ENCODE data around the gene POLR3B.

POLR3B gene

DNA sequence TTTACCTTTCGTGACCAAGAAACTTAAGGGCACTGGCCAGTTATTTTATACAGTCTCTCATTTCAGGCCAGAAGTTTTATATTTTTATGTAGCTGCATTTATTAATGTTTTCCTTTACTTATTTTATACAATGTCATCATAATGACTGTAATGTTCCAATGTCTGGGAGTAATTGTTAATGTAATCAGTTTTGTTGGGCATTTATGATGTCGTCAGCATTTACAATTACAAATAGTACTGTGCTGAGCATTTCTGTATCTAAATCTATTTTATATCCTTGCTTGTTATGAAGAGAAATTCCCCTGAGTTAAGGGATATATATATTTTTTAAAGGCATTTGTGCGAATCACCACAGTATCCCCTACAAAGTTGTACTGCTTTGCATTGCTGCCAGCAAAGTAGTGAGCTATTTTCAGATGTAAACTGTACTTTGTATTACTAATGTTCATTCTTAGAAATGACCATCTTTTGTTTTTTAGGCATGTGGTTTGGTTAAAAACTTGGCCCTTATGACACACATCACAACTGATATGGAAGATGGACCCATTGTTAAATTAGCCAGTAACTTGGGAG, 74.4 kb downstream of the POLR3B start:
- TF ChIP-seq, protein P1, sequence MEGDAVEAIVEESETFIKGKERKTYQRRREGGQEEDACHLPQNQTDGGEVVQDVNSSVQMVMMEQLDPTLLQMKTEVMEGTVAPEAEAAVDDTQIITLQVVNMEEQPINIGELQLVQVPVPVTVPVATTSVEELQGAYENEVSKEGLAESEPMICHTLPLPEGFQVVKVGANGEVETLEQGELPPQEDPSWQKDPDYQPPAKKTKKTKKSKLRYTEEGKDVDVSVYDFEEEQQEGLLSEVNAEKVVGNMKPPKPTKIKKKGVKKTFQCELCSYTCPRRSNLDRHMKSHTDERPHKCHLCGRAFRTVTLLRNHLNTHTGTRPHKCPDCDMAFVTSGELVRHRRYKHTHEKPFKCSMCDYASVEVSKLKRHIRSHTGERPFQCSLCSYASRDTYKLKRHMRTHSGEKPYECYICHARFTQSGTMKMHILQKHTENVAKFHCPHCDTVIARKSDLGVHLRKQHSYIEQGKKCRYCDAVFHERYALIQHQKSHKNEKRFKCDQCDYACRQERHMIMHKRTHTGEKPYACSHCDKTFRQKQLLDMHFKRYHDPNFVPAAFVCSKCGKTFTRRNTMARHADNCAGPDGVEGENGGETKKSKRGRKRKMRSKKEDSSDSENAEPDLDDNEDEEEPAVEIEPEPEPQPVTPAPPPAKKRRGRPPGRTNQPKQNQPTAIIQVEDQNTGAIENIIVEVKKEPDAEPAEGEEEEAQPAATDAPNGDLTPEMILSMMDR (conservative IDR thresholded peaks at IDR 0.05) = no peak
- H3K27ac ChIP-seq = no peak overlapping the region

DNA sequence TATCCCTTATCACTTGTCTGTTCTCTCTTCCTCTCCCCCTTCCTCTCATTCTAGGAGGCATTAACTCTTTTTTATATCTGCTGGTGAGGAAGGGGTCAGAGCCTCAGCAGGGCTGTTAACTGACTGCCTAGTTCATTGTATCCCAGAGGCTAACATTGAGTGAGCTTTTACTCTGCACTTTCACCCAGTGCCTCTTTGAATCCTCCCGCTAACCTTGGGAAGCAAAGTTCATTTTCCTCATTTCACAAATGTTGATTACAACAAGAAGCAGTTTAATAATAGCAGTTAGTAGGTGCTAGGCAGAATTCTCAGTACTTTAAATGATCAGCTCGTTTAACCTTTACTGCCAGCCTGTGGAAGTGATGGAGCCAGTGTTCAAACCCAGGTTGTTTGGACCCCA, 75.5 kb downstream of the POLR3B start:
- H3K27ac ChIP-seq = no peak overlapping the region
- TF ChIP-seq, protein P1 (conservative IDR thresholded peaks at IDR 0.05) = no peak

DNA sequence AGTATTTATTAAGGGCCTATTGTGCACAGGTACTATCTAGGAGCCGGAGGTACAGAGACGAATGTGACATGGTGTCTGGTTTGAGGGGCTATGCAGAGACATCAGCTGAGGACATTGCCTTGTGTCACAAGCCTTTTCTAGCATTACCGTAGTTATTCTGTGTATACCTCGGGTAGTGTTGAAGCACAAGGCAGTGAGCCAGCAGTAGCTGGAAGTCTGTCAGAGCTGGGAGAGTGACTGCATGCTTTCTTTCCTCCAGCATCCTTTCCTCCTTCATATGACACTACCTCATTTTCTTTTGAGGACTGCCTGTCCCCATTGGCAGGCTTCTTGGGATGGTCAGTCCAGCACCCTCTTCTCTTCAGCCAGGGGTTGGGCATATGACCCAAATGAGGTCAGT, 77.0 kb downstream of the POLR3B start:
- TF ChIP-seq, protein P1 (conservative IDR thresholded peaks at IDR 0.05) = no peak
- H3K27ac ChIP-seq = no peak overlapping the region

DNA sequence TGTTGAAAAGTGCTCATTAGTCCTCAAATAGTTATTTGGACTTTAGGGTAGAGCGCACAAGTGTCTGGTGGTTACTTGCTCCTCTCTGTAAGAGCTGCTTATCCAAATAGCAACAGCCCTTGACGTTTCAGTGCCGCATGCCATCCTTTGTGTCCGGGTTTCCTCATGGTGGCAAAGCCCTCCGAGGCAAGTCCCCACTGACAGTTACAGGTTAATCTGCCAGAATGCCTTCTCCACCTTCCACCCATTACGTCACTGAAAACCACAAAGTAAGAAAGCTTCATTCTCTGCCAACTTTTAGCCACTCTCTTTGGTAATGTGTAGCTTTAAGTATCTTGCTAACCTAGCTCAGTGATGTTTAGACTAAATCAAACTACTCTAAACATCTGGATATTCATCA, 78.6 kb downstream of the POLR3B start:
- H3K27ac ChIP-seq = no peak overlapping the region
- TF ChIP-seq, protein P1 (conservative IDR thresholded peaks at IDR 0.05) = no peak

DNA sequence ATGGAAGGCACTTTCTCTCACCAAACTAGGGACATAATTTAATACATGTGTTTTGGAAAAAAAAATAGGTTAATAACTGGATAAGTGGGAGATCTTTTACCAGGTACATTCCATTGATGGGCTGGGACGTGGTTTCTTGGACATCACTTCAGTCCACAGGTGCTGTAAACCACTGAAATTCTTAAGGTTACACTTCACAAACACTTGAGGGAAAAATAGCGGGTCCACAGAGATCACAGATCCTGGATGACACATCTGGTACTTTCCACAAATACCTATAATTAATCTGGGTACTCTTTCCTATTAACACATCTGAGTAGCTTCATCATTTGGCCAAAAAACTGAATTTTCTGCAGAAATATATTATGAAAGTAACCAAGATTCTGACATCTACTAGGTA, 85.0 kb downstream of the POLR3B start:
- H3K27ac ChIP-seq = no peak overlapping the region
- TF ChIP-seq, protein P1 (conservative IDR thresholded peaks at IDR 0.05) = no peak

DNA sequence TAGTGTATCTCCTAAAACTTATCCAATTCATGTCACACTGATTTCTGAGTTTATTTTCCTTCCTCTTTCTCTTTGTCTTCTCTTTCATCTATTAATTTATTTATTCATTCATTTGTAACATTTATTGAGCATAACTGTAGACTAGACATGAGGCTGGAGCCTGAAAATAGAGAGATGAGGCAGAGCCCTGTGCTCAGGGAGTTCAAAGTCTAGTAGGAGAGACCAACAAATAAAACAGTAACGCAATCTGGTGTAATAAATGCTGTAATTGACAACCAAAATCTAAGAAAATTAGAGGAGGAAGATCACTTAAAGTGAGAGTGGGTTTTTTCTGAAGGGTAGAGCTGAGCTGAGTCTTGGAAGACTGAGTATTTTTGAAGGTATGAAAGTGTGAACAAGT, 87.5 kb downstream of the POLR3B start:
- H3K27ac ChIP-seq = no peak overlapping the region
- TF ChIP-seq, protein P1 (conservative IDR thresholded peaks at IDR 0.05) = no peak

DNA sequence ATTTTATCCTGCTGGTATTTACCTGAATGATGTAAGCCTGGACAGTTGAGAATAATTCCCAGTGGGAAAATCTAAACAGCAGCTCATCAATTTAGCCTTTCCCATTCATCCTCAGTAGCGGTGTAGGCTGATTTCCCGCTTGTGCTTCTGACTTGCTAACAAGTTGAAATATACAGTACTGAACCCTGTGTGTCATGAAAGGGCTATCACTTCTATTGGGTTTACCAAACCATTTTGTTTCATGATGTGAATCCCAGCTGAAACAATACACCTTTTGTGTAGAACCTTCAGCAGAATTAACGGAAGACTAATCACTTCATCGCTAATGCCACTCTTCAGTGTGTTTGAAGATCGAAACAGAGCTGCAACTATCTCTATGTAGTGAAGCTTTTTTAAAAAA, 88.4 kb downstream of the POLR3B start:
- TF ChIP-seq, protein P1 (conservative IDR thresholded peaks at IDR 0.05) = no peak
- H3K27ac ChIP-seq = no peak overlapping the region
